ENCODE measurements around the gene FLT3LG. TPM values are rescaled to one million over a fixed set of nuclear protein-coding genes. Genes with fewer than 3 reads are reported as not detected.
"Not testable (repeated sequence)": the region's sequence is repeated elsewhere in the genome, so short reads cannot be mapped to it uniquely, and the experiment has no call there.

Gene FLT3LG
- total RNA-seq, 1 donor from 2014 or later, result 65.4 TPM

DNA sequence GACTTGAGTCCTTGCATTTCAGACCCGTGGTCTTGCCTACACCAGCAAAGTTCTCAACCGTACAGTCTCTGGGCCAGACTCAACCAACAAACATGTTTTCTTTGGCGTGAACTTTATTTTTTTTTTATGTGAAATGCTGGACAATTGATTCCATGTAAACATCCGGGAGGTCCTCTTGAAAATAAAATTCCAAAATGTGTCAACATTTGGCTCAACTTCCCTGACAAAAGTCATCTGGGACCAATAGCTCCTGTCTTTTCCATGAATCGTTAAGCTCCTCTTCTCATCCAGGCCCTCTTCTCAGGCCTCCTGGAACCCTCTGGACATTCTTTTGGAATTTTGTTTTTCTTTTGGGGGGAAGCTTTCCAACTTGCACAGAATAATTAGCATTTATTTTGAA, 18.2 kb upstream of the FLT3LG start:
- intact Hi-C loops (cut with micrococcal nuclease), result loop anchor here (10.0 kb wide), 1 partner anchor 581 kb away; the partner anchor contains the start of gene PPP1R15A
- no peaks in the 10 kb centered on the region for H3K27me3 Mint-ChIP-seq (ENCODE audit: insufficient read depth)
- peaks cover 35% of the 10 kb centered on the region for H3K4me1 Mint-ChIP-seq (ENCODE audit: low read depth)
- no peak for DNase-seq (ENCODE audit: low spot score)
- H3K4me3 Mint-ChIP-seq, result peak overlapping the region; percentile 7
- H3K27ac Mint-ChIP-seq, result no peak overlapping the region
- peaks cover 8% of the 10 kb centered on the region for H3K36me3 Mint-ChIP-seq (ENCODE audit: low read depth)
- no peaks in the 10 kb centered on the region for H3K9me3 Mint-ChIP-seq

DNA sequence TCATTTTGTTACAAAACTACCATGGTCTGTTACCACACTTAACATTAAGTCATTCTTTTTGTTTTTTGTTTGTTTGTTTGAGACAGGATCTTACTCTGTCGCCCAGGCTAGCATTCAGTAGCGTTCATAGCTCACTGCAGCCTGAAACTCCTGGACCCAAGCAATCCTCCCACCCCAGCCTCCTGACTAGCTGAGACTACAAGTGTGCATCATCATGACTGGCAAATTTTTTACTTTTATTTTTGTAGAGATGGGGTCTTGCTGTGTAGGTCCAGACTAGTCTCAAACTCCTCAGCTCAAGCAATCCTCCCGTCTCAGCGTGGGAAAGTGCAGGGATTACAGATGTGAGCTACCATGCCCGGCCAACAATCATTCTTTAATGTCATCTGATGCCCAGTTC, 17.7 kb upstream of the FLT3LG start:
- H3K36me3 Mint-ChIP-seq (ENCODE audit: low read depth), result peaks cover 7% of the 10 kb centered on the region
- H3K27ac Mint-ChIP-seq, result no peak overlapping the region
- no peak for DNase-seq (ENCODE audit: low spot score)
- peak overlapping the region; percentile 7 for H3K4me3 Mint-ChIP-seq
- no peaks in the 10 kb centered on the region for H3K27me3 Mint-ChIP-seq (ENCODE audit: insufficient read depth)
- H3K4me1 Mint-ChIP-seq (ENCODE audit: low read depth), result peaks cover 34% of the 10 kb centered on the region
- intact Hi-C loops (cut with micrococcal nuclease), result loop anchor here (10.0 kb wide), 1 partner anchor 582 kb away; the partner anchor contains the start of gene PPP1R15A
- H3K9me3 Mint-ChIP-seq, result no peaks in the 10 kb centered on the region

DNA sequence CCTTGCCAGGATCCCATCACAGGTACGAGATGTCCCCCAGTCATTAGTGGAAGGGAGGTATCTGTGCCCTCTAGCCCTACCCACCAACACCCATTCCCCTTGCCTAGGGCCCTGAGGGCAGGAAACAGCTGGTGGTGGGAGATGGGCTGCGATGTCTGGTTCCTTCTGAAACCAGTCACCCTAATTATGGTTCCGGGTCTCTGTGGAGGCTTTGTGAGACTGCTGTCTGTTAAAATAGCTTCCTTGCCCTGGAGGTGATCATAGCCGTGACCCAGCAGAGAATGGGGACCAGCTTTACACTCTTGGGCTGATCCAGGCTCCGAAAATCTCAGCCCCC, 15.5 kb upstream of the FLT3LG start:
- Mint-ChIP-seq H3K27ac (no peak overlapping the region), H3K9me3 (no peaks in the 10 kb centered on the region), H3K4me3 (no peak overlapping the region), H3K36me3 (ENCODE audit: low read depth) (peaks cover 3% of the 10 kb centered on the region), H3K4me1 (ENCODE audit: low read depth) (peaks cover 22% of the 10 kb centered on the region), H3K27me3 (ENCODE audit: insufficient read depth) (no peaks in the 10 kb centered on the region)
- DNase-seq (ENCODE audit: low spot score), result no peak
- intact Hi-C loops (cut with micrococcal nuclease), result loop anchor here (10.0 kb wide), 1 partner anchor 584 kb away; the partner anchor contains the start of gene PPP1R15A

DNA sequence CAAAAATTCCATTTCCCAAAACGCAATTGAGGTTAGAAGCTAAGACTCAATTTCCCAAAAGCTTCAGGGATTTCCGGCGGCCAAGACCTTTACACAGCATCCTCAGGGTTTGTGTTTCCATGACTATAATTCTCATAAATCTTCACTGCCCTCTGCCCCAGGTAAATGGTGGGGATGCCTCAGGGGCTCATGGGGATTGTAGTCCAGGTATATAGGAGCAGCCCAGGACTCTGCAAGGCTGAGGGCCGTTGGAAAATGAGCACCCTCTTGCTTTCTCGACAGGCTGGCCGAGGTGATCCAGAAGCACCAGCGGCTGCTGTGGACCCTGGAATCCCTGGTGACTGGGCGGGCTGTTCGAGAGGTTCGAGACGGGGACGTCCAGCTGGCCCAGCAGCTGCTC, 14.6 kb upstream of the FLT3LG start:
- Mint-ChIP-seq H3K9me3 (no peaks in the 10 kb centered on the region), H3K36me3 (ENCODE audit: low read depth) (peaks cover 3% of the 10 kb centered on the region), H3K27me3 (ENCODE audit: insufficient read depth) (no peaks in the 10 kb centered on the region), H3K4me1 (ENCODE audit: low read depth) (peaks cover 14% of the 10 kb centered on the region), H3K27ac (no peak overlapping the region), H3K4me3 (no peak overlapping the region)
- intact Hi-C loops (cut with micrococcal nuclease), result loop anchor here (10.0 kb wide), 1 partner anchor 585 kb away; the partner anchor contains the start of gene PPP1R15A
- no peak for DNase-seq (ENCODE audit: low spot score)

DNA sequence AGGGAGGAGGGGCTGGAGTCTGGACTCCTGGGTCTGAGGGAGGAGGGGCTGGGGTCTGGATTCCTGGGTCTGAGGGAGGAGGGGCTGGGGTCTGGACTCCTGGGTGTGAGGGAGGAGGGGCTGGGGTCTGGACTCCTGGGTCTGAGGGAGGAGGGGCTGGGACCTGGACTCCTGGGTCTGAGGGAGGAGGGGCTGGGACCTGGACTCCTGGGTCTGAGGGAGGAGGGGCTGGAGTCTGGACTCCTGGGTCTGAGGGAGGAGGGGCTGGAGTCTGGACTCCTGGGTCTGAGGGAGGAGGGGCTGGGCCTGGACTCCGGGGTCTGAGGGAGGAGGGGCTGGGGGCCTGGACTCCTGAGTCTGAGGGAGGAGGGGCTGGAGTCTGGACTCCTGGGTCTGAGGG, 12.9 kb upstream of the FLT3LG start:
- H3K27ac Mint-ChIP-seq; DNase-seq (ENCODE audit: low spot score); intact Hi-C loops (cut with micrococcal nuclease); H3K4me1 Mint-ChIP-seq (ENCODE audit: low read depth); H3K4me3 Mint-ChIP-seq; H3K36me3 Mint-ChIP-seq (ENCODE audit: low read depth); H3K27me3 Mint-ChIP-seq (ENCODE audit: insufficient read depth); H3K9me3 Mint-ChIP-seq: not testable (repeated sequence)

DNA sequence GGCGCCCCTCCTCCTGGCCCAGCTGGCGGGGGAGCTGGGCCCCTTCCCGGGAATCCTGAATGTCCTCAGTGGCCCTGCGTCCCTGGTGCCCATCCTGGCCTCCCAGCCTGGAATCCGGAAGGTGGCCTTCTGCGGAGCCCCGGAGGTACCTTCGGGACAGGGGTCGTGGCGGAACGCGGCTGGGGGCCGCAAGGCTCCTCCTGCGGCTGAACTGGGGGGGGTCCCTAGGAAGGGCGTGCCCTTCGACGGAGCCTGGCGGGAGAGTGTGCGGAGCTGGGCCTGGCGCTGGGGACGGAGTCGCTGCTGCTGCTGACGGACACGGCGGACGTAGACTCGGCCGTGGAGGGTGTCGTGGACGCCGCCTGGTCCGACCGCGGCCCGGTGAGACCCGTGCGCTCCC, 12.4 kb upstream of the FLT3LG start:
- no peaks in the 10 kb centered on the region for H3K36me3 Mint-ChIP-seq (ENCODE audit: low read depth)
- no peak for DNase-seq (ENCODE audit: low spot score)
- H3K27me3 Mint-ChIP-seq (ENCODE audit: insufficient read depth), result no peaks in the 10 kb centered on the region
- H3K9me3 Mint-ChIP-seq, result no peaks in the 10 kb centered on the region
- intact Hi-C loops (cut with micrococcal nuclease), result no loop called here
- no peak overlapping the region for H3K27ac Mint-ChIP-seq
- H3K4me1 Mint-ChIP-seq (ENCODE audit: low read depth), result peaks cover 2% of the 10 kb centered on the region
- no peak overlapping the region for H3K4me3 Mint-ChIP-seq

DNA sequence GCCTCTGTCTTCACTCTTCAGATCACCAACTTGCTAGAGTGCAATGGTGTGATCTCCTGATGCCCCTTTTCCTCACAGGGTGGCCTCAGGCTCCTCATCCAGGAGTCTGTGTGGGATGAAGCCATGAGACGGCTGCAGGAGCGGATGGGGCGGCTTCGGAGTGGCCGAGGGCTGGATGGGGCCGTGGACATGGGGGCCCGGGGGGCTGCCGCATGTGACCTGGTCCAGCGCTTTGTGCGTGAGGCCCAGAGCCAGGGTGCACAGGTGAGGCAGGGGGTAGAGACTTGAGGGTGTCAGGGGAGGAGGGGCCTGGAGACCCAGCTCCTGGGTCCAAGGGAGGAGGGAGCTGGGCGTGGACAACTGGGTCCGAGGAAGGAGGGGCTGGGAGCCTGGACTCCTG, 11.5 kb upstream of the FLT3LG start:
- DNase-seq (ENCODE audit: low spot score), result no peak
- no peaks in the 10 kb centered on the region for H3K36me3 Mint-ChIP-seq (ENCODE audit: low read depth)
- no peak overlapping the region for H3K4me3 Mint-ChIP-seq
- intact Hi-C loops (cut with micrococcal nuclease), result no loop called here
- no peaks in the 10 kb centered on the region for H3K27me3 Mint-ChIP-seq (ENCODE audit: insufficient read depth)
- H3K4me1 Mint-ChIP-seq (ENCODE audit: low read depth), result no peaks in the 10 kb centered on the region
- H3K9me3 Mint-ChIP-seq, result no peaks in the 10 kb centered on the region
- H3K27ac Mint-ChIP-seq, result no peak overlapping the region

DNA sequence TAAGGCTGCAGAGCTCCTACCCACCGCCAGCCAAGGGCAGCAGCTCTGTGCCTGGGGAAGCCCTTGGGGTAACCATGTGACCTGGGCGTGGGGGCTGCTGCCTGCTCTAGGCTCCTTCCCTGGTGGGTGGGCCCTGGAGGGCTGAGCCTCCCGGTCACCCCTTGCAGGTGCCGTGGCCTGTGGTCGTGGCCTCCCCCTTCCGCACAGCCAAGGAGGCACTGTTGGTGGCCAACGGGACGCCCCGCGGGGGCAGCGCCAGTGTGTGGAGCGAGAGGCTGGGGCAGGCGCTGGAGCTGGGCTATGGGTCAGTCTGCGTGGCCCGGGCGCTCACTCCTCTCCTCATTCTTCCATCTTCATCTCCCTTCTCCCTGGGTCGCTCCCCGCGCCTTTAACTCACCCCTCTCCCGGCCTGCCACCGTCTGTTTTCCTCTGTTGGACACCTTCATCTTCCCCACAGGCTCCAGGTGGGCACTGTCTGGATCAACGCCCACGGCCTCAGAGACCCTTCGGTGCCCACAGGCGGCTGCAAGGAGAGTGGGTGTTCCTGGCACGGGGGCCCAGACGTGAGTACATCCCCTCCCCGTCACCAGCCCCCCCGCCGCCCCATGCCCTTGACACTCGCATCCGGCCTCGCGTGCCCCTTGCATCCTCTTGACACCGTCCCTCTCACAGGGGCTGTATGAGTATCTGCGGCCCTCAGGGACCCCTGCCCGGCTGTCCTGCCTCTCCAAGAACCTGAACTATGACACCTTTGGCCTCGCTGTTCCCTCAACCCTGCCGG, 9.9 kb upstream of the FLT3LG start:
- intact Hi-C loops (cut with micrococcal nuclease), result no loop called here
- H3K27ac Mint-ChIP-seq, result no peak overlapping the region
- no peak for DNase-seq (ENCODE audit: low spot score)
- H3K9me3 Mint-ChIP-seq, result no peaks in the 10 kb centered on the region
- no peaks in the 10 kb centered on the region for H3K27me3 Mint-ChIP-seq (ENCODE audit: insufficient read depth)
- H3K4me3 Mint-ChIP-seq, result no peak overlapping the region
- H3K4me1 Mint-ChIP-seq (ENCODE audit: low read depth), result peaks cover 7% of the 10 kb centered on the region
- peaks cover 3% of the 10 kb centered on the region for H3K36me3 Mint-ChIP-seq (ENCODE audit: low read depth)

DNA sequence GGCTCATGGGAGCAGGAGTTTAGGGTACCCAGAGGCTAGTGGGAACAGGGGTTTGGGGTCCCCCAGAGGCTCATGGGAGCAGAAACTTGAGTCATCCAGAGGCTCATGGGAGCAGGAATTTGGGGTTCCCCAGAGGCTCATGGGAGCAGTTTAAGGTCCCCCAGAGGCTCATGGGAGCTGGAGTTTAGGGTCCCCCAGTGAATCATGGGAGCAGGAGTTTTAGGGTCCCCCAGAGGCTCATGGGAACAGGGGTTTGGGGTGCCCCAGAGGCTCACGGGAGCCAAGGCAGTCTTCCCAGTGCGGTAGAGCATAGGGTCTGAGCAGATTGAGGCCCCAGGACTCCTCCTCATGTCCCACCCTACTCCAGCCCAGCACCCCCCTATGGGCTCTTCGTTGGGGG, 8.6 kb upstream of the FLT3LG start:
- no peak for DNase-seq (ENCODE audit: low spot score)
- no peaks in the 10 kb centered on the region for H3K9me3 Mint-ChIP-seq
- H3K27me3 Mint-ChIP-seq (ENCODE audit: insufficient read depth), result no peaks in the 10 kb centered on the region
- intact Hi-C loops (cut with micrococcal nuclease), result no loop called here
- H3K4me3 Mint-ChIP-seq, result no peak overlapping the region
- H3K27ac Mint-ChIP-seq, result peak overlapping the region; percentile 40
- H3K4me1 Mint-ChIP-seq (ENCODE audit: low read depth), result peaks cover 14% of the 10 kb centered on the region
- peaks cover 3% of the 10 kb centered on the region for H3K36me3 Mint-ChIP-seq (ENCODE audit: low read depth)

DNA sequence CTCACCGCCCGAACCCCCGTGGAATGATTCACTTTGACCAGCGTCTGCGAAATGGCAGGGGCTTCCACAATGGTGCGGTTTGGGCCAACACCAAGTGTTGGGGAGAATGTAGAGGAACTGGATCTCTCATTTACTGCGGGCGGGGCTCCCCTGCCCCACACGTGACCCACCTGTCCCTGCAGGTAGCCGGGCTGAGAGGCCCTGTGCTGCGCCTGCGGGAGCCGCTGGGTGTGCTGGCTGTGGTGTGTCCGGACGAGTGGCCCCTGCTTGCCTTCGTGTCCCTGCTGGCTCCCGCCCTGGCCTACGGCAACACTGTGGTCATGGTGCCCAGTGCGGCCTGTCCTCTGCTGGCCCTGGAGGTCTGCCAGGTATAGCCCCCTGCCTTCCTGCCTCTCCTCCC, 5.8 kb upstream of the FLT3LG start:
- Mint-ChIP-seq H3K4me3 (no peak overlapping the region), H3K27ac (peak overlapping the region; percentile 99), H3K27me3 (ENCODE audit: insufficient read depth) (no peaks in the 10 kb centered on the region), H3K4me1 (ENCODE audit: low read depth) (peaks cover 29% of the 10 kb centered on the region), H3K36me3 (ENCODE audit: low read depth) (peaks cover 3% of the 10 kb centered on the region), H3K9me3 (no peaks in the 10 kb centered on the region)
- intact Hi-C loops (cut with micrococcal nuclease), result no loop called here
- no peak for DNase-seq (ENCODE audit: low spot score)

DNA sequence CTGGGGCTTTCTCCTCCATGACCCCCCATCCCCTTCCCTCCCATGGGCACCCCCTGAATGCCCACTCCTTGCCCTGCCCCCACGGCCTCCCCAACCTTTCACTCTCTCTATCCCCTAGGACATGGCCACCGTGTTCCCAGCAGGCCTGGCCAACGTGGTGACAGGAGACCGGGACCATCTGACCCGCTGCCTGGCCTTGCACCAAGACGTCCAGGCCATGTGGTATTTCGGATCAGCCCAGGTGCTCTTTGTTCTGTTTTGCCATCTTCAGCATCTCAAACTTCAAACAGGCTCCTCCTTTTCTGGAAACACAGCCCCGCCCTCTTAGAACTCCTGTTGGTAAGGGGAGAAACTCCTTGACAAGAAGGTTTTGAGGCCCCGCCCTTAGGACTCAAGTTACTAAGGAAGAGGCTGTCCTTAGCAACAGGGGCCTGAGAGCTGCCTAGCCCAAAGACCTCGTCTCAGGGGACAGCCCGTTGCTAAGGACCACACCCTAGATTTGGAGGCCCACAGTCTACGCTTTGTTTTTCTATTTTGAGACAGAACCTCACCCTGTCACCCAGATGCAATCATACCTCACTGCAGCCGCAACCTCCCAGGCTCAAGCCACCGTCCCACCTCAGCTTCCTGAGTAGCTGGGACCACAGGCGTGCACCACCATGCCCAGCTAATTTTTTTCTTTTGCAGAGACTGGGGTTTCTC, 5.1 kb upstream of the FLT3LG start:
- Mint-ChIP-seq H3K4me1 (ENCODE audit: low read depth) (peaks cover 32% of the 10 kb centered on the region), H3K4me3 (peak overlapping the region; percentile 82), H3K27me3 (ENCODE audit: insufficient read depth) (no peaks in the 10 kb centered on the region), H3K36me3 (ENCODE audit: low read depth) (peaks cover 3% of the 10 kb centered on the region), H3K27ac (peak overlapping the region; percentile 99), H3K9me3 (no peaks in the 10 kb centered on the region)
- intact Hi-C loops (cut with micrococcal nuclease), result loop anchor here (1.0 kb wide), 3 partner anchors 16 to 27 kb away; partner anchors contain the start of genes ALDH16A1, RPL13A and RPS11
- peak; percentile 92 for DNase-seq (ENCODE audit: low spot score)

DNA sequence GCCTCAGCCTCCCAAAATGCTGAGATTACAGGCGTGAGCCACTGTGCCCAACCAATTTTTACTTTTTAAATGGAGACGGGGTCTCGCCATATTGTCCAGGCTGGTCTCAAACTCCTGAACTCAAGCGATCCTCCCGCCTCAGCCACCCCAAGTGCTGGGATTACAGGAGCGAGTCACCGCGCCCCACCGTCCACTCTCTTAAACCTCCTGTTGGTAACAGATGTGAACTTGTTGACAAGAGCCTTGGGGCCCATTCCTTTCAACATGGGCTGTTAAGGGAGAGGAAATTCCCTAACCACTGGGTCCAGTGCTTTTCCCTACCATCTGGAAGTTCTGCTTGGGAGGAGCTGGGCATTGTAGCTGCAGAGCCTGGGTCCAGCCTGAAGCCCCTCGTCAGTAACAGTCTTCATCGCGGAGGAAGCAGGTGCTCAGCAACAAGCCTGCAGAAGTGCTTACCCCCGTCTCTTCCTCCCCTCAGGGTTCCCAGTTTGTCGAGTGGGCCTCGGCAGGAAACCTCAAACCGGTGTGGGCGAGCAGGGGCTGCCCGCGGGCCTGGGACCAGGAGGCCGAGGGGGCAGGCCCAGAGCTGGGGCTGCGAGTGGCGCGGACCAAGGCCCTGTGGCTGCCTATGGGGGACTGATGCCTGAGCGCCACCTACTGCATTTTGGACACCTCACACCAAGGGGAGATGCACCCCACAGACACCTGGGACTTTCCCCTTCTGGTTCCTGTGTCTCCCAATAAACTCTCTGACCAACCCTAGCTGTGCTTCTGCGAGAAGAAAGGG, 4.0 kb upstream of the FLT3LG start:
- Mint-ChIP-seq H3K4me3 (peak overlapping the region; percentile 67), H3K27ac (peak overlapping the region; percentile 86), H3K27me3 (ENCODE audit: insufficient read depth) (no peaks in the 10 kb centered on the region), H3K4me1 (ENCODE audit: low read depth) (peaks cover 34% of the 10 kb centered on the region), H3K9me3 (no peaks in the 10 kb centered on the region), H3K36me3 (ENCODE audit: low read depth) (peaks cover 3% of the 10 kb centered on the region)
- peak; percentile 84 for DNase-seq (ENCODE audit: low spot score)
- intact Hi-C loops (cut with micrococcal nuclease), result loop anchor here (1.0 to 2.0 kb wide), 7 partner anchors 17 to 135 kb away; partner anchors contain the start of genes ALDH16A1, CD37, DKKL1 and RPL13A

Data from activated T-helper 1 cell treated with anti-CD3 and anti-CD28 coated beads, Interleukin-12 subunit alpha, Interleukin-12 subunit beta, Interleukin-2, Interleukin-4 antibody, amounts not matched to agents 30 ng/mL and 10 ng/mL and 1 ng/mL, durations not matched to agents 14 hours and 24 hours and 36 hours (primary cell).